Measurements from ENCODE around the gene CWC27.

CWC27 gene

DNA sequence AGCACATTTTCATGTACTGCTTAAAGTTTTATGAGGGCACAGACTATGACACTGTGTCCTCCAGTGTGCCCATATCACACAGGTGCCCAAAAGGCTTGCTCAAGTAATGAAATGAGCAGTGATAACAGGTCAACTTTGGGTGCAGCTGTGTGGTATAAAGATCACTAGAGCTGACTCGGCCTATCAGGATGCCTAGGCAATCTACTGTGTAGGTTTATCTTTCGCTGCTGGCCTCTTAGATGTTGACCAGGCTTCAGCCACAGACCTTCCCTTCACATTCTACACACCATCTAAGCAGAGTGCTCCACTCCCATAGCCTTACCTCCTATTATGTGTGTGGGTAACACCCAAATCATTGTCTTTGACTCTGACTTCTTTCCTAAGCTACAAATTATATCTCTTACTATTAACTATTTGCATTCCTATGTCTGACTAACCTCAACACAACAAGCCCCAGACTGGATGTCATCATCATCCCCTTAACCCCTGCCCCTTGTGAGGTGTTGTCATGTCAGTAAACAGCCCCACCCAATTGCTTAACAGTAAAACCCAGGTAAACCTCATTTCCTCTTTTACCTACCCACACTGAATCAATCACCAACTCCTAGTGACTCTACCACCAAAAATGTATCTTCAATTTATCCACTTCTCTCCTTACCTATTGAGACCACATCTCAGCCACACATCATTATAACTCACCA, 2.8 kb upstream of the CWC27 start:
- Histone ChIP-seq H3K27ac (ENCODE audit: low read depth, low read length, poor library complexity, severe bottlenecking) (no peak overlapping the region), H3K27me3 (ENCODE audit: insufficient read depth, low read length) (no peaks in the 10 kb centered on the region), H3K9me3 (ENCODE audit: low read length) (no peaks in the 10 kb centered on the region), H2AFZ (ENCODE audit: low read length) (no peak overlapping the region), H3F3A (ENCODE audit: insufficient read depth, low read length) (no peaks in the 10 kb centered on the region), H3K4me1 (ENCODE audit: insufficient read depth, low read length, severe bottlenecking) (peaks cover 34% of the 10 kb centered on the region), H3K4me2 (ENCODE audit: low read length) (no peak overlapping the region), H3K79me2 (ENCODE audit: insufficient read depth, low read length) (peaks cover 49% of the 10 kb centered on the region), H3K4me3 (ENCODE audit: low read depth, low read length, poor library complexity, severe bottlenecking) (no peak overlapping the region), H3K9me2 (ENCODE audit: low read depth, low read length) (no peaks in the 10 kb centered on the region), H4K20me1 (ENCODE audit: insufficient read depth, low read length) (no peaks in the 10 kb centered on the region), H3K9ac (ENCODE audit: low read length) (no peak overlapping the region), H3K36me3 (ENCODE audit: insufficient read depth, low read length) (peaks cover 22% of the 10 kb centered on the region; the same call in 1 of the 2 replicates)
- TF ChIP-seq EZH2 (IDR thresholded peaks at IDR 0.05; ENCODE audit: borderline replicate concordance, low read length), result no peak
- TF ChIP-seq, protein P1, sequence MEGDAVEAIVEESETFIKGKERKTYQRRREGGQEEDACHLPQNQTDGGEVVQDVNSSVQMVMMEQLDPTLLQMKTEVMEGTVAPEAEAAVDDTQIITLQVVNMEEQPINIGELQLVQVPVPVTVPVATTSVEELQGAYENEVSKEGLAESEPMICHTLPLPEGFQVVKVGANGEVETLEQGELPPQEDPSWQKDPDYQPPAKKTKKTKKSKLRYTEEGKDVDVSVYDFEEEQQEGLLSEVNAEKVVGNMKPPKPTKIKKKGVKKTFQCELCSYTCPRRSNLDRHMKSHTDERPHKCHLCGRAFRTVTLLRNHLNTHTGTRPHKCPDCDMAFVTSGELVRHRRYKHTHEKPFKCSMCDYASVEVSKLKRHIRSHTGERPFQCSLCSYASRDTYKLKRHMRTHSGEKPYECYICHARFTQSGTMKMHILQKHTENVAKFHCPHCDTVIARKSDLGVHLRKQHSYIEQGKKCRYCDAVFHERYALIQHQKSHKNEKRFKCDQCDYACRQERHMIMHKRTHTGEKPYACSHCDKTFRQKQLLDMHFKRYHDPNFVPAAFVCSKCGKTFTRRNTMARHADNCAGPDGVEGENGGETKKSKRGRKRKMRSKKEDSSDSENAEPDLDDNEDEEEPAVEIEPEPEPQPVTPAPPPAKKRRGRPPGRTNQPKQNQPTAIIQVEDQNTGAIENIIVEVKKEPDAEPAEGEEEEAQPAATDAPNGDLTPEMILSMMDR (IDR thresholded peaks at IDR 0.05; ENCODE audit: low read length), result no peak

DNA sequence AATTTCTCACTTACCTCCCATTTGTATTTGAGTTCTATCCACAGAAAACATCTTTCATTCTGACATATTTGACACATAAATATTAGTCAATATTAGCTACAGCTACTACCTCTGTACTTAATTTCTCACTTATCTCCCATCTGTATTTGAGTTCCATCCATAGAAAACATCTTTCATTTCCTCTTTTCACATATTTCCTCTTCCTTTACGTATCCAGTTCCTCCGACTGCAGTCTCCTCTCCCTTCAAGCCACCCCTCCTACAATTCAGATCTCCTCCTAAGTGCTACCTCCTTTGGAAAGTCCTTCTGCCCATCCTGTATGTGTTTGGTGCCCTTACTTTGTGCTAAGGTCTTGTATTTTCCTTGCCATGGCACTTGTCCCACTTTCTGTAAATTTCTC, 1.8 kb upstream of the CWC27 start:
- Histone ChIP-seq H2AFZ (ENCODE audit: low read length) (no peak overlapping the region), H3K9ac (ENCODE audit: low read length) (no peak overlapping the region; the same call in 1 of the 2 replicates), H3K36me3 (ENCODE audit: insufficient read depth, low read length) (peaks cover 22% of the 10 kb centered on the region; the same call in 1 of the 2 replicates), H3K4me3 (ENCODE audit: low read depth, low read length, poor library complexity, severe bottlenecking) (peak overlapping the region; percentile 96), H3K27ac (ENCODE audit: low read depth, low read length, poor library complexity, severe bottlenecking) (no peak overlapping the region), H4K20me1 (ENCODE audit: insufficient read depth, low read length) (no peaks in the 10 kb centered on the region), H3K9me3 (ENCODE audit: low read length) (no peaks in the 10 kb centered on the region), H3F3A (ENCODE audit: insufficient read depth, low read length) (no peaks in the 10 kb centered on the region), H3K27me3 (ENCODE audit: insufficient read depth, low read length) (no peaks in the 10 kb centered on the region), H3K4me1 (ENCODE audit: insufficient read depth, low read length, severe bottlenecking) (peaks cover 34% of the 10 kb centered on the region), H3K79me2 (ENCODE audit: insufficient read depth, low read length) (peaks cover 52% of the 10 kb centered on the region), H3K4me2 (ENCODE audit: low read length) (peak overlapping the region; percentile 97), H3K9me2 (ENCODE audit: low read depth, low read length) (no peaks in the 10 kb centered on the region)
- TF ChIP-seq, protein P1 (IDR thresholded peaks at IDR 0.05; ENCODE audit: low read length), result no peak
- no peak for TF ChIP-seq EZH2 (IDR thresholded peaks at IDR 0.05; ENCODE audit: borderline replicate concordance, low read length)

DNA sequence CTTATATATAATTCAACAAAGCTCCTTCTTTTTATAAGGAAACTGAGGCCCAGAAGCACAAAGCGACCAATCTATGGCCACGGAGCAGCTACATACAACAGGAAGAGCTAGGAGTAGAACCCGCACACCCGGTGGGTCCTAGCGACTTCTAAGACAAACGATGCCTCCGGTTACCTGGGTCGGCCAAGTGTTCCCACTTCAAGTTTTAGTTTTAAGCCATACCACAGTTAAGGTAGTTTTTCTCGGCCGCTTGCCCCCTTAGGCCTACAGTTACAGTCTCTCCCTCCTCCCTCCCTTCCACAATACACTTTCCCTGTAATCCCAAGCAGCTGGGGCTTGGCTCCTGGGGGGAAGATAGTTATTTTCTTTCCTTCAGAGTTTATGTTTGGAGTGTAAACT, 772 bp upstream of the CWC27 start:
- Histone ChIP-seq H3K4me3 (ENCODE audit: low read depth, low read length, poor library complexity, severe bottlenecking) (peak overlapping the region; percentile 96), H3K27ac (ENCODE audit: low read depth, low read length, poor library complexity, severe bottlenecking) (peak overlapping the region; percentile 65), H3K9ac (ENCODE audit: low read length) (peak overlapping the region; percentile 89), H3K79me2 (ENCODE audit: insufficient read depth, low read length) (peaks cover 47% of the 10 kb centered on the region), H3K4me1 (ENCODE audit: insufficient read depth, low read length, severe bottlenecking) (peaks cover 34% of the 10 kb centered on the region), H3K4me2 (ENCODE audit: low read length) (peak overlapping the region; percentile 97), H3F3A (ENCODE audit: insufficient read depth, low read length) (no peaks in the 10 kb centered on the region), H3K9me2 (ENCODE audit: low read depth, low read length) (no peaks in the 10 kb centered on the region), H3K27me3 (ENCODE audit: insufficient read depth, low read length) (no peaks in the 10 kb centered on the region), H4K20me1 (ENCODE audit: insufficient read depth, low read length) (no peaks in the 10 kb centered on the region), H3K9me3 (ENCODE audit: low read length) (no peaks in the 10 kb centered on the region), H2AFZ (ENCODE audit: low read length) (peak overlapping the region; percentile 35), H3K36me3 (ENCODE audit: insufficient read depth, low read length) (peaks cover 22% of the 10 kb centered on the region; the same call in 1 of the 2 replicates)
- no peak for TF ChIP-seq EZH2 (IDR thresholded peaks at IDR 0.05; ENCODE audit: borderline replicate concordance, low read length)
- TF ChIP-seq, protein P1 (IDR thresholded peaks at IDR 0.05; ENCODE audit: low read length), result no peak
